C1 segment of cervical spinal cord (tissue), 14 donors: ENCODE results near the gene GCHFR.

Experiments
- DNase-seq, 14 donors: peaks; one replicate each; lab custom pipeline; 2025; lab: John Stamatoyannopoulos, UW

The GCHFR gene

GRCh38 chr15:40763801-40764628 lies at the start of gene GCHFR:
TSS of gene GCHFR (plus strand) at chr15:40764068. CDS start at chr15:40764181, 113 bp downstream.
- DNase-seq: peak in 6 of 14 donors; percentile 43 to 68 (median 52)

- DNase-seq: no peak
Measured at GRCh38 chr15:40714144-40714543, 49.7 kb upstream of the GCHFR start.

DNA sequence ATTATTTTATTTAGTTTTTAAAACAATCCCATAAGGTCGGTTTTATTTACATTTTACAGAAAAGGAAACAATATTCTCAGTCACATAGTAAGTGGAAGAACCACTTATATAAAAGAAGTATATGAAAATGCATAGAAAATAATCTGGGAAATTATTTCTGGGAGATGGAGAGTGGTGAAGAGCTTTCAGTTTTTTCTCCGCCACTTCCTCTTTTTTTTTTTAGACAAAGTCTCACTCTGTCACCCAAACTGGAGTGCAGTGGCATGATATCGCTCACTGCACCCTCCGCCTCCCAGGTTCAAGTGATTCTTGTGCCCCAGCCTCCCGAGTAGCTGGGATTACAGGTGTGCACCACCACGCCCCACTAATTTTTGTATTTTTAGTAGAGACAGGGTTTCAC lies 47.7 kb upstream of the GCHFR start:
- no peak for DNase-seq

- DNase-seq: no peak
Measured at GRCh38 chr15:40721701-40722100, 42.2 kb upstream of the GCHFR start.

DNA sequence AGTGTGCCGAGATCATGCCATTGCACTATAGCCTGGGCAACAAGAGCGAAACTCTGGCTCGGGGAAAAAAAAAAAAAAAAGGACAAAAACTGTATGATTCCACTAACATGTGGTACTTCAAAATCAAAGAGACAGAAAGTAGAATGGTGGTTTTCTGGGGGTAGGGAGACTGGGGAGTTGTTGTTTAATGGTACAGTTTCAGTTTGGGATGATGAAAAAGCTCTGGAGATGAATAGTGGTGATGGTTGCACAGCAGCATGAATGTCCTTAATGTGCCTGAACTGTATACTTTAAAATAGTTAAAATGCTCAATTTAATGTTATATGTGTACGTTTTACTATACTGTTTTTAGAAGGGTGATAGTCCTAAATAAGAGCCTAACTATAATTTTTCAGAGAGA lies 41.5 kb upstream of the GCHFR start:
- no peak for DNase-seq

GRCh38 chr15:40722934-40723333 lies 40.9 kb upstream of the GCHFR start:
- no peak for DNase-seq

DNA sequence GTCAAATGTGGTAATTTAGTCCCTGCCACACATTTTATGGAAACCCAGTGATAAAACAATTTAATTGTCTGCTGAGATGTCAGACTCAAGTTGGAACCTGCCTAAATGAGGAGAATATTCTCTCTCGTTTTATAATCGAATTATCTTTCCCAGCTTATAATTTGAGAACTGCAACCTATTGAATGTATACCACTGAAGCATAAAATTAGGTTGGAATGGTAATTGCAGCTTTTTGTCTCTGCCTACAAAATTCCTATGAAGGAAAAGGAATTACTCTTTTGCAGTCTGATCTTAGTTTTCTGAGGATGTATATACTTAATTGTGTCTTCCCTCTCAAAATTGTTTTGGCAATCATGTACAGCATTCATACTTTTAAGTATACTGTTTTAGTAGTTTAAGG lies 39.9 kb upstream of the GCHFR start:
- DNase-seq: no peak

DNA sequence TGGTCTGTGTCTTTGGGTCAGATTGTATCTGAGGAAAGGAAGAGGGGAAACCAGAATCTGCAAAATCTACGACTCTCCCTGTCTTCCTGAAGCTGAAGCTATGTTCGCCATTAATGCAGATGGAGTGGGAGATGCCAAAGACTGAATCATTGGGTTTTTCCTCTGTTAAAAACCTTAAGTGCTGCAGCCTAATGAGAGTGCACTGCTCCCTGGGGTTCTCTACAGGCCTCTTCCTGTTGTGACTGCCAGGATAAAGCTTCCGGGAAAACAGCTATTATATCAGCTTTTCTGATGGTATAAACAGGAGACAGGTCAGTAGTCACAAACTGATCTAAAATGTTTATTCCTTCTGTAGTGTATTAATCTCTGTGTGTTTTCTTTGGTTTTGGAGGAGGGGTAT lies 32.8 kb upstream of the GCHFR start:
- DNase-seq: no peak

GRCh38 chr15:40736575-40736974 lies 27.3 kb upstream of the GCHFR start:
- DNase-seq: no peak

GRCh38 chr15:40737048-40737447 lies 26.8 kb upstream of the GCHFR start:
- DNase-seq: no peak

DNA sequence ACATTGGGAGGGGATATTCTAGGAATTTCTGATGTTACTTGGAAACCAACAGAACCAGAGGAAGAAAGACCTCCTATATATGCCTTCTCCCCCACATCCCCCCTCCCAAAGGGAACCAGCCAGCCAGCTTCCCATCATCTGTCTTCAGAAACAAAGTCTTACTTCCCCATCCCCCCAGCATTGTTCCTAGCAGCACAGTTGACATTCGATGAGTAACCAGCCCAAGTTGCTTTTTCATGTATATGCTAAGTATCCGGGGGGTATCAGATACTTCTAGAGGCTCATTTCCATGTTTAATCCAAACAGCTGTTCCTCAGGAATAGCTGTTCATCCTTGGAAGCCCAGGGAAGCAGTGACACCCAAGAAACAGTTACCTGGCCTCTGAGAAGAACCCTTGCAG lies 24.8 kb upstream of the GCHFR start:
- no peak for DNase-seq

DNA sequence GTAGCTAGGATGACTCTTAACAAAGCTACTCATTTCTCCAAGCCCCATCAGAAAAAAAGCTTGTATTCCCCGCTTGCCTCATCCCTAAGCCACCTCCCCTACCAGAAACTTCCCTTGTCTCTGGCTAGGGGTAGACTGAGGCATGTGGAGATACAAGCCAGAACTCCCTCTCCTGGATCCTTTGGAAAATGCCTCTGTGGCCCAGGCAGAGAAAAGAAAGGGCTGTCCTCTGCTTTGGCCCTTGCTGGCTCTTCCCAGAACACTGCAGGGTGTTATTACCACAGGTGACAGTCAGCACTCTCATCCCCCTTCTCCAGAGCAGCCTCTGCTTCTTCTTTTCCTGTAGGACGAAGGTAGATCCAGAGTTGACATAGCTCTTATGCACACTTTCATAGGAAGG lies 24.0 kb upstream of the GCHFR start:
- no peak for DNase-seq

DNA sequence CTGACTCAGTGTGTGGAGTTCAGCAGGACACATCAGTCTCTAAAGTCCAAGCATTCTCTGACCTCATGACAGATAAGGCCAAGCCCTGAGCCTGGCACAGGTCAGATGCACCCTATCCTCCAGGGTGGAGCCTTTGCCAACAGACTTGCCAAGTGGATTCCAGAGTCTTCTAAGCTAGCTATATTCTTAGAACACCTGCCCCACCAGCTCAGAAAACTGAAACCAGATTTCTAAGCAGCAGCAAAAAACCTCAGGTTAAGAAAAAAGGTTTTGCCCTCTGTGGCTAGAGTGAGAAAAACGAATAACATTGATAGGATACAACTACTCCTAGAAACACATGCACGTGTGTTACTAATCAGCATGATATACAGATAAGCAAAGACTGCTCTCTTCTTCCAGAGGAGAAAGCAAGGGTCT lies 20.4 kb upstream of the GCHFR start:
- no peak for DNase-seq

- no peak for DNase-seq
Measured at GRCh38 chr15:40743921-40744814, 19.7 kb upstream of the GCHFR start.

DNA sequence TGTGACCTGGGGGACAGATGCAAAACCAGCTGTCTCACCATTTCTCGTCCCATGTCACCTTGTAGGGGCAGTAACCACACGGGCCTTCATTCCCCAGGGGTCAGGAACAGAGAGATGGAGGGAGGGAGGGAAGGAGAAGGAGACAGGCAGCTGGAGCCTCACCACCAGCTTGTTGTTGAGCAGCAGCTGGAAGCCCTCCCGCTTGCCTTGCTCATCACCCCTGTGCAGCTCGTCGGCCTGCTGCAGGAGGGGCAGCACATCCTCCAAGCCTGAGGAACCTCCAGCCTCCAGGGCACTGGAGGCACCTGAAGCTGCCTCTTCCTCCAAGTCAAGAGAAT lies 19.1 kb upstream of the GCHFR start:
- DNase-seq: no peak

- DNase-seq: no peak
Measured at GRCh38 chr15:40746916-40747418, 16.9 kb upstream of the GCHFR start.

DNA sequence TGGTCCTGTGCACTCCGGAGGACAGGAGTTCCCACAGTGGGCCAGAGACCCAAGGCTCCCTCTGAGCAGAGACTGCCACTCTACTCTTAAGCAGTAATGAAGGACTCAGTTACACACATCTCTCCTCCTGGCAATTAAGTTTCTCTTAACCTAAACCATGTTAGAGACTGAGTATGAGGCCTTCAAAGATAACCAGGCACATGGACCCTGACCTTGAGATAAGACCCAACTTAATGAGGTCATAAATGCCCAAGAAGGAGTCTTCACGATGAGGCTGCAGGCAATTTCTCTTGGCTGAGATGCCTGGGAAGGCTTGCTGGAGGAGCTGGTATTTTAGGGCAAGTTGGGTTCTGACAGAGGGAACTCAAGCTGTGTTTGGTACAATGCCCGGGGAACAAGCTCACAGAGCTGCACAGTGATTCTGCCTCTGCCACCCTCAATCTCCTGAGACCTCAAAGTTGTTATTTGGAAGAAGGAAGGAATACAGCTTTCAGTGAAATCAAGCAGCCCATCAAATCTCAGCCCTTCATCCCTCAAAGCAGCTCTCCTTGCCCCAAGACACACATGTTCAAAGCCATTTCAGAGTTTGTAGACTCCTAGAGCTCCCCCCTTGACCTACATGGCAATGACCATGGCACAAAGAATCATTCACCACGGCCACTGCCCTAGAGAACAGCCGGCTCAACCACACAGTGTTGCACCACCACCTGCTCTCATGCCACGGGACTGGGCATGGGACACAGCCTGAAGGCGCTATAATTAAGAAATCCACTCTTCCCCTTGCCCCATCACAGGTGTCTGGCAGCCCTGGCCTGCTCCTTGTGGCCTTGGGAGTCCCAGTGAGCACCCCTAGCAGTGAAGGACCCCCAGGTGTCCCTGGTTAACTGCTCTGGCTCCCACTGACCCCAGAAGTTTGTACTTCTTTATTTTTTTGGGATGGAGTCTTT lies 15.9 kb upstream of the GCHFR start:
- DNase-seq: peak in 1 of 14 donors; percentile 82

GRCh38 chr15:40749151-40749630 lies 14.7 kb upstream of the GCHFR start:
- no peak for DNase-seq

DNA sequence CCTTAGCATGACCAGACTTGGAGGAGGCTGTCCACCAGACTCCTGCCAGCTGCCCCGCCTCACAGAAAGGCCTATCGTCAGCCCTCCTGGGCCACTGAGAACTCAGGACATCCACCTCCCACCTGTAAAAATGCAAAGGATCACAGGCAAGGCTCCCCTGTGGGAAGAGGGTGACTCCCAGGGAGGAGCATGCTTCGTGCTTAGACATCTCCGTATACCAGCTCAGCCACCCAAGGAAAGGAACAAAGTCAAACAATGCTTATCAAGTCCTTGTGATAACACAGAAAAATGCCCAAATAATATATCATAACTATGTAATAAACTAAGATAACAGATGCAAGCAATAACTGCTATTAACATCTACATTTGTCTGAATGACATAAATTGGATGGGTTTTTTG lies 13.0 kb upstream of the GCHFR start:
- DNase-seq: no peak

- no peak for DNase-seq
Measured at GRCh38 chr15:40751745-40752144, 12.1 kb upstream of the GCHFR start.

- DNase-seq: peak in 1 of 14 donors; percentile 44
Measured at GRCh38 chr15:40754574-40754882, 9.3 kb upstream of the GCHFR start.
